GM12801 (cell line): ENCODE measurements around the gene ZFHX3.

Source experiments
- TF ChIP-seq, protein P1 (sequence below): IDR thresholded peaks from one replicate; pipeline ENCODE4 v1.5.1; 2011; ENCODE audit warnings: control low read depth; ENCODE audit not compliant: insufficient read length; ENCODE audit errors: extremely low read depth

Gene ZFHX3

GRCh38 chr16:73074382-73074781 is 26.5 kb upstream of the ZFHX3 start:
- TF ChIP-seq, protein P1, sequence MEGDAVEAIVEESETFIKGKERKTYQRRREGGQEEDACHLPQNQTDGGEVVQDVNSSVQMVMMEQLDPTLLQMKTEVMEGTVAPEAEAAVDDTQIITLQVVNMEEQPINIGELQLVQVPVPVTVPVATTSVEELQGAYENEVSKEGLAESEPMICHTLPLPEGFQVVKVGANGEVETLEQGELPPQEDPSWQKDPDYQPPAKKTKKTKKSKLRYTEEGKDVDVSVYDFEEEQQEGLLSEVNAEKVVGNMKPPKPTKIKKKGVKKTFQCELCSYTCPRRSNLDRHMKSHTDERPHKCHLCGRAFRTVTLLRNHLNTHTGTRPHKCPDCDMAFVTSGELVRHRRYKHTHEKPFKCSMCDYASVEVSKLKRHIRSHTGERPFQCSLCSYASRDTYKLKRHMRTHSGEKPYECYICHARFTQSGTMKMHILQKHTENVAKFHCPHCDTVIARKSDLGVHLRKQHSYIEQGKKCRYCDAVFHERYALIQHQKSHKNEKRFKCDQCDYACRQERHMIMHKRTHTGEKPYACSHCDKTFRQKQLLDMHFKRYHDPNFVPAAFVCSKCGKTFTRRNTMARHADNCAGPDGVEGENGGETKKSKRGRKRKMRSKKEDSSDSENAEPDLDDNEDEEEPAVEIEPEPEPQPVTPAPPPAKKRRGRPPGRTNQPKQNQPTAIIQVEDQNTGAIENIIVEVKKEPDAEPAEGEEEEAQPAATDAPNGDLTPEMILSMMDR: no peak

- TF ChIP-seq, protein P1: no peak
Measured at GRCh38 chr16:73071131-73071940, 23.4 kb upstream of the ZFHX3 start.

- TF ChIP-seq, protein P1: no peak
Measured at GRCh38 chr16:73069581-73070262, 21.8 kb upstream of the ZFHX3 start.

GRCh38 chr16:73068541-73069401 is 20.8 kb upstream of the ZFHX3 start:
- TF ChIP-seq, protein P1: no peak

- TF ChIP-seq, protein P1: no peak
Measured at GRCh38 chr16:73067671-73068540, 20.0 kb upstream of the ZFHX3 start.

DNA sequence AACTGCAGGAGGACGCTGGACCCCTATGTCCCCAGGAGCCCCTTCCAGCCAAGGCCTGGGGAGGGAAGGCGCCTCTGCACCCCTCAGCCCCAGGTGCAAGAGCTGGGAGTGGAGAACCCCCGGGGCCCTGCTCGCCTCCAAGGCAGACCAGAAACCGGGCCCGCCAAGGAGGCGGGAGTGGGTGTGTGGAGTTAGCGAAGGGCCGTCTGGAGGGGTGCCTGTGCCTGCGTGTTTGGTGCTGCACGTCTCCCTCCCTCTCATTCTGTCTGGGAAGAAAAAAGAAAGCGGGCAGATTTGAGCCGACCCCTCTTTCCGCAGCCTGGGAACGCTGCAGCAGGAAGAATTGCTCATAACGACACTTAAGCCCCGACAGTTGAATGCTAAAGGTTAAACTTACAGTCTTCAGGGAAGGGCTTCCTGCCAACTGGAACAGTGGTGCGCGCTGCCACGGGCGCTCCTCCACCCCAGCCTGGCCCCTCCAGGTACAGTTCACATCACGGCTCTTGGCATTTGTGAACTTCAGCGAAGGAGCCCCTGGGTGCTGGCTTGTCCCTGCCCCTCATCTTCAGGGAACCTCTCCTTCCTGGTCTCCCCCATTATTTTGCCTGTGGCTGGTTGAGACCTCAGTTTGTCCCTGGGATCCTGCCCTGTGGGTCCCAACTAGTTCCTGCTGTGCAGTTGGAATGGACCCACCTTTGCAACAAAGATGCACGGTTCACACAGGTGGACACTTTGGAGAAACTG is 19.2 kb upstream of the ZFHX3 start:
- TF ChIP-seq, protein P1: no peak
